CD4-positive, alpha-beta T cell treated with Interleukin-6 at 100 ng/mL for 8 hours (primary cell): Measurements from ENCODE around the gene EPHA6.

ENCODE experiments used
- DNase-seq: peaks from one replicate; pipeline ENCODE4 v3.0.0-alpha.2; 2020; ENCODE audit warnings: mixed read lengths, low spot score

Gene EPHA6

DNA sequence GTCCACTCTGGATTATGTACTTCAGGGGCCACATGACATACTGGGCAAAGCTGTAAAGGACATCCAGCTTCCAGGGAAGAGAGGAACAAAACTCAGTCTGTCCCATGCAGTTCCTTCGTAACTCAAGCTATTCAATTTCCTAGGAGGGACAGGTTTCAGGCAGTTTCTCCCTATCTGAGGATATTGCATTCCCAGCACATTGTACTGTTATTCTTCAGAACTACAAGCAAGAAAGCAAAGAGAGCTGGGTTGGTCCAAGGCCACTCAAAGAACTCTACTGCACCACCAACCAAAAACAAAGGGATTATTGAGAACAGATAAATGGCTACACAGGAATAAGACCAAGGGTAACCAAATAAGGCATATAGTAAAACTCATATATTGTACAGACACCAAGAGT, 832.5 kb downstream of the EPHA6 start:
- no peak for DNase-seq

DNA sequence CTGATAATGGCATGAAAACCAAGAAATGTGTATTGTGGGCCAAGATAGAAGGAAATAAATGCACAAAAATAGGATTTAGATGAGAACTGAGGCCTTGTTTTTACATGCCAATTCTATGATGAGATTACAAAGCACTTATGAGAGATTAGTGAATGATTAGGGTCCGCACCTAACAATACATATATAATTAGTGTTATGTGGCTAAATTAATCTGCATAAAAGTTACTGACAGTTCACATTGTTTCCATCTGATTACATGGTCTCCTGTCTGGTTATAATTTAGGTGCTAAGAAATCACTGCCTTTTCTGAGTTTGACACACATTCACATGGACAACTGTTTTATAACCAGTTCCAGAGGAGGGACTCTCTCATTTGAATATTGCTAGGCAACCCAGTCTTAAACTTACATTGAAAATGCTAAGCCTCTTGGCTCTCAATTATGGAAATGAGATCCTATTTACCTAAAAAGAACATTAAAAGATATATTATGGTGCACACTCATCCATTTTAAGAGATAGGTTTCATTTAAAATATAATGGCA, 833.1 kb downstream of the EPHA6 start:
- DNase-seq = no peak

DNA sequence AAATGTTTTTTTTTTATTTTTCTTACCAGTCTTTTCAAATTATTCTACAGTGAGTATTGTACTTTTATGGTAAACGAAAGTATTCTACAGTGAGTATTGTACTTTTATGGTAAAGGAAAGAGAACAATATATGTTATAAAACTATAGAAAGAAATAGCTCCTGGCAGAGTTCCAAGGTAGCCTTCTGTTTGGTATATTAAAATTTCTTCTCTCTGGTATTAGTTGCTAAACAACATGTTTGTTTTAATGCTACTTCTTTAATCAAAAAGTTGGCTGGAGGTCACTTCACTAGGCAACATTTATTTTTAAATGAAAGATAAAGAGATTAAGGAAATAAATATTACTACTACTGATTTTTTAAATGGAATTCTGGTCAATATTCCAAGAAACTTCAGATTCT, 841.6 kb downstream of the EPHA6 start:
- DNase-seq = no peak

DNA sequence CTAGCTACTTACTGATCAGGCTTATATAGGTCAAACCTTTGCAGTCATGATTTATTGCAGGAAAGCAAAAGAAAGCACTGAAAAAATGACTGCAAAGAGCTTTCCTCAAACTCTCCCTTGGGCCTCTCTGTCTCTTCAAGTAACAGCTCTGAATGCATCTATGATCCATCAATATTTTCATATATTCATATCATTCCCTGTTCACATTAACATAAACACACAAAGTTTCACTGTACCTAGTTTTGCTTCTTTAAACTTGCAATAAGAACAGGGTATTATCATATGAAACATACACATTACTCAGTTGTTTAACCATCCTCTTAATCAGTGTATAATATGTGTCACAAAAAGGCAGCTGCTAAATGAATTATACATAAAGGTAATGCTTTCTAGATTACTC, 842.2 kb downstream of the EPHA6 start:
- DNase-seq = no peak

DNA sequence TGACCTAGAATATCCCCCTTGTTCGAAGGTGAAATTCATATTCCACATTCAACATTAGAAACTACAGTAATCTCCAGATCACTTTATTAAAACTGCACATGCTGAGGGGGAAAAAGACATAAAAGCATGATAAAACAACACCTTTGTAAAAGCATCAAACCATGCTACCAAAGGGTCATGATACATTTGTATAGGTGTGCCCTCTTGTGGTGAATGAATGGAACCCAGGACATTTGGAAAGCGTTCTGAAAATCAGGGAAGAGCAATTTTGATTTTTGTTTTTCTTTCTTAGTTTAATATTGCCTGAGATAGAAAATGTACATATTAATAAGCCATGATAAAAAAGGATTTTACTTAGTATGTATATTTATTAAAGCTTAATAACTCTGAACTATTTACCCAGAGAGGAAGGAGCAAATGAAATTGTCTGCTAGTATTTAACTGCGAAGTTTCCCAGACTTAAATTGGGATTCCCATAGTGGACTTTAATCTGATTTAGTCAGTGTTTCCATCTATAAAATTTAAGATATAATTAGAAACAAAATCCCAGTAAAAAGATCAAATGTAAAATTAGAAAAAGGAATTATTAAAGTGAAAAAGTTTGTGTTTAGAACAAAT, 844.4 kb downstream of the EPHA6 start:
- no peak for DNase-seq

DNA sequence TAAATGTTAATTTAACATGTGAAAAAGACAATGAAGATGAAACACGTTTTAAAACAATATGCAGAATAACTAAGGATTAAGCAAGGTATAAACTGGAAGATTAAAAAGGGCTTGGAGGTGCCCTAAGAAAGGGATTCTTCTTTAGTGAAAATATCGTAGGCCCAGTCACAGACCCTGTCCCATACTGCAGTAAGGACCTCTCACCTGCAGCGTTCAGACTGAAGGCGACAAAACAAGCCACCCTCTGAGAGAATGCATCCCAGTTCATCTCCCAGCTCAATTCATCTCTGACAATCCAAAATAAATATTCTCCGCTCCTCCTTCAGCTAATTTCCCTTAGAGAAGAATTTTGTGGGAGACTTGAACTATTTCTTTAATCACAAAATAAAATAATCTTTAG, 847.9 kb downstream of the EPHA6 start:
- no peak for DNase-seq

DNA sequence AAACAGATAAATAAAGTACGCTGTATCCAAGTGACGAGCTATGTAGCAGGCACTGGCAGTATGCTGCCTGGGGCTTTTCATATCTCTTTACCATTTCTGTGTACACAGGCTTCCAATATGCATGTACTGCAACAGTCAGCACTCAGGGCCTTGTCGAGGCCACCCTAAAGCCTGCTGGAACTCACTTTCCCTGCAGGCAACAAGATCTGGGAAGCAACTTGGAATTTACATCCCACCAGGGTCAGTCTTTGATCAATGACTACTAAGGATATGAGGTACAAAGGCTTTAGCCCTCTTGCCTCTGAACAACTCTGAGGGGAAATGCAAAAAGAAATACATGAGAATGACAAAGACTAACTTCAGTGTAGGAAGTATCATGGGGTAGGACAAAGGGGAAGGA, 848.4 kb downstream of the EPHA6 start:
- no peak for DNase-seq

DNA sequence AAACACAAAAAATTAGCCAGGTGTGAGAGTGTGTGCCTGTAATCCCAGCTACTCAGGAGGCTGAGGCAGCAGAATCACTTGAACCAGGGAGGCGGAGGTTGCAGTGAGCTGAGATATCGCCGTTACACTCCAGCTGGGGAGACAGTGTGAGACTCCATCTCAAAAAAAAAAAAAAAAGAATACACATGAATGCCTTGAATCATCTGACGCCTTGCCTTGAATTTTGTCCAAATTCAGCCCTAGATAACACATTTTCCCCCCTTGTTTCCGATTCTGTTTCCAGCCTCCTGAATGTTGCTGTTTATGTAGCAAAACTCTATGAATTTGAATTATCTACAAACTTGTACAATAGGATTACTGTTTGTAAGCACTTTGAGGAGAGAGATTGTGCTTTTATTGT, 851.5 kb downstream of the EPHA6 start:
- DNase-seq = no peak

DNA sequence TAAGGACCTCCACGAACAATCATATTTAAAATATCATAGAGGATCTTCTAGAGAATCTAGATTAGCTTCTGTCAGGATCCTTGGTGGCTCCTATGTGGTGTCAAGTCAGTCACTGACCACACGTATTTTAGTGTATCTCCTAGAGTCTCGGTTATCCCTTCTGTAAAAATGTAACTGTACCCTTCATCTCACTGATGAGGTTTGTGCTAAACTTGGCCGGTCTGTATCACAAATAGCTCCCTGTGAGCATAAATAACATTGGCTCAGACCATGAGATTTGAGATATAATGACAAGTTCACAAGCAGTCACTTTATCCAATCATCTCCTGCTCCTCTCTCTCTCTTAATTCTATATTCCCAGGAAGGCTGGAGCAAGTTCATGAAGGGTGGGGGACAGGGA, 856.6 kb downstream of the EPHA6 start:
- DNase-seq = no peak

DNA sequence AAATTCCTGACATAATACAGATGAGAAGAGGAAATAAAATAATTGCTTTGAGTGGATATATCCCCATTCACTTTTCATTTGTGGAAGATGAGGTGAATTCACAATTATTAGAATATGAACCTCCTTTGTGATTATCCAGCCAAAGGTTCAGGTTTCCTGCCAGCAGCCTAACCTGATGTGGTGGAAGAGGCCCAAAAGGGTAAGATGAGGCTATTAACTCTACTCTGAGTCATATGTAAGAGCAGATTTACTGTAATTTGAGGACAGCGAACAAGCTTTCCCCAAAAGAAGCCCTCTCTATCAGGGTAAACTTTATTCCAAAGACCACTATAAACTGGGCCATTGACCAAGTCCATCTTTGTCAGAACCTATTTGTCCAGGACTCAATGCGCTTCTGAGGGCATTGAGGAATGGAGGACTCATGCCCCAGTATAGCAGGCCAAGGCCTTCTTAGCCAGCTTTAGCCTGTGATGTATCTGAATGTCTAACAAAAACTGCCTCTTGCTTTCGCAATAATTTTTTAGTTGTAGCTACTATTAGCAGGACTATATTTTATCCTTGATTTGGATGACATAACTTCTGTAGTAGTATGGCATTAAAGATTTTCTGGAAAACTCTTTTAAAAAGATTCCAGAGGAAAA, 859.1 kb downstream of the EPHA6 start:
- no peak for DNase-seq

DNA sequence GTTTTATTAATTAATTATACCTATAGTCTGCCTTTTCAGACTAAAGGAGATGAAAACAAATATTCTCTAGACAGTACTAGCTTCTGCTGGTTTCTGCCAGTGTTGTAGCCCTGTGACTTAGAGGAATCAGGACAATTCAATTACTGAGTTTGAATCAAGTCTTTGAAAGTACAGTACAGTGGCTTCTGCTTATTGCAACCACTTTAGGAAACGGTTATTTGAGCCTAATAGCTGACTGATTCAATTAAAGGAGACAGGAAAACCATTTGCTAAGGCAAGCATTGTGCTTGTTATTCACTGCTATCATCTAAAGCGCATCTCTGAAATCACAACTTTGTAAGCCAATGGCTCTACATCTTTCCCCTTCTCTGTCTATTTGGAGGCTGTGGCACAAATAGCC, 860.1 kb downstream of the EPHA6 start:
- DNase-seq = no peak

DNA sequence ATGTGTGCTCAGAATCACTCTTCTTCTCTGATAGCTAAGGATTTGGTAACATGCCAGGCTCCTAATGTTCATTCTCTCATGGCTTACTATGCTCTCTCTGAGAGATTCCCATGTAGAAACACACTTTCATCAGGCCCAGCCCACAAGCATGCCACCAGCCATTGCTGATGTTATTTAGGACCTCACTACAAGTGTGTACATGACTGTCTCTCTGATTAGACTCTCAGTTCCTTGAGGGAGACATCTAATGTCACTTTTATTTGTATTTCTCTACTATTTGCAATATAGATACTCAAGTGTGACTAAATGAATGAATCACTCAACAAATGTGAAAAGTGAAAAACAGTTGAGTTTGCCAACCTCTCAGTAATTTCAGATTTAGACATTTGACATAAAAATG, 865.8 kb downstream of the EPHA6 start:
- DNase-seq = no peak

DNA sequence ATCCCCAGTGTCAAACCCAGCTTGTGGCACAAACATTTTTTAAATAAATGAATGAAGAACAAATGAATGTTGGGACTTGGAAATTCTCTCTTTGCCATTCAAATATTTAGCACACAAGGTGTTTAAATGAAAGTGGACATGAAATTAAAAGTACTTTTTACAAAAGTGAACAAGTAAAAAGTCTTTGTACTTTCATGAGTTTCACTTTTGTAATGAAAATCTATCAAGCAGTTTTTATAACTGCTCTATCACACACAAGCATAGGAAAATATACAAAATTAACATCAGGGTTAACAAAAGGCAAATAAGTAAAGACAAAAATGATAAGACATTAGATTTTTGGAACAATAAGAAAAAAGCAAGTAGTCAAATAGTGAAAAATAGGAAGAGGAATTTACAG, 866.3 kb downstream of the EPHA6 start:
- no peak for DNase-seq

DNA sequence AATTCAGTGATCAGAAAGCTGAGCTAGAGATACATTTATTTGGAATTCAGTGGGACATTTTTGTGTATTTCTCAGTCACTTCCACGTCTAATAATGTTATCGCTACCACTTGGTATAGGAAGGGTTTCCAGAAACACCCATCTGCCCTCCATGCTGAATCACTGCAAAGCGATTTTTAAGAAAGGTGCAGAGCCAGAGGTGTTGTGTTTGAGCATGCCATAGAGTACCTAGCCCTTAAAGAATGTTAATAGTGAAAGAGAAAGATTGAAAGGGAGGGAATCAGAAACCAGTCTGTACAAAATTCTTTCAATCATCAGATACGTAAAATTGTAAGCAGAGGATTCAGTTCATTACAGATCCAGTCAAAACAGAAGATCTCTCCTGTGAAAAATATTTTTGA, 870.1 kb downstream of the EPHA6 start:
- no peak for DNase-seq

DNA sequence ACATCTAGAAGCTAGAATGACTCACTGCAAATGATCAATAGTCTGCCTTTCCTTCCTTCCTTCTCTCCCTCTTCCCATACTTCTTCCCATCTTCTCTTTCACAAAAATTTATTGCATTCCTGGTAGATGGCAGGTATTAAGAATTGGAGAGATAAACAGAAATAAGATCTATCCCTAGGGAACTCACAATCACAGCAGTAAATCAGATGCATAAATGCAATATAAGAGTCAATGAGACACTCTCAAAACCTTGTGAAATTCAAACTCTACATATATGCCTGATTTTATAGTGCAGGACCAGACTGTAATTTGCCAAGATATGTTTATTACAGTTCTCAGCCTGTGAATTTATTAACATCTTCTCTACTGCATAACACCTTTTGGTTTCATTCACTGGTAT, 871.9 kb downstream of the EPHA6 start:
- DNase-seq = no peak

DNA sequence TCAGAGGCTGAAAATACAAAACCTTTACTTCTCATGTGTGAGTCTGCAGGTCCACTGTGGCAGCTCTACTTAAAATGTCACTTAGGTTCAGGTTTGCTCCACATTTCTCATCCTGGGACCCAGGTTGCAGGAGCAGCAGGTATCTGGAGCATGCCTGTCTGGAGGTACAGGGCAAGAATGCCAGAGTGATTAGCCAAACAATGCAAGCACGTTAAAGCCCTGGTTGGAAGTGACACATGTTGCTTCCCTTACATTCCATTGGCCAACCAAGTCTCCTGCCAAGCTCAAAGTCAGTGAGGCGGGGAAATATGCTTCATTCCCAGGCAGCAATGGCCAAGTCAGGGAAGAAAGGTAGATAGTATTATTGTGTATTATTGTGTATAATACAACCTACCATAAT, 873.3 kb downstream of the EPHA6 start:
- no peak for DNase-seq

DNA sequence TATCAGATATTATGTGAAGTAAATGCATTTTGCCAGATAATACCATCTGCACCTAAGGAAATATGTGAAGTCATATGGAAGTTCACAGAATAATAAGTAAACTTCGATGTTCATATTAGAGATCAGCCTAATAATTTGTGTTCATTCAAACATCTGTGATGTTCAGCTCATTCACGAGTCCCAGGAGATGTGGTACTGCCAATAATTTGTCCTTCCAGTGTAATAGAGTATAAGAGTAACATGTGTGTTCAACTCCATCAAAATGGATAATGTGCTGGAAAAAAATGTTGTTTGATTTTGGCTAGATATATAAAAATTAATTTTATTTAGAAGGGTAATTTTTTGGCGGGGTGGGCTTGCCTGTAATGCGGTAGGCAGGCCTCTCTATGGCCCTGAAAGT, 874.7 kb downstream of the EPHA6 start:
- no peak for DNase-seq

DNA sequence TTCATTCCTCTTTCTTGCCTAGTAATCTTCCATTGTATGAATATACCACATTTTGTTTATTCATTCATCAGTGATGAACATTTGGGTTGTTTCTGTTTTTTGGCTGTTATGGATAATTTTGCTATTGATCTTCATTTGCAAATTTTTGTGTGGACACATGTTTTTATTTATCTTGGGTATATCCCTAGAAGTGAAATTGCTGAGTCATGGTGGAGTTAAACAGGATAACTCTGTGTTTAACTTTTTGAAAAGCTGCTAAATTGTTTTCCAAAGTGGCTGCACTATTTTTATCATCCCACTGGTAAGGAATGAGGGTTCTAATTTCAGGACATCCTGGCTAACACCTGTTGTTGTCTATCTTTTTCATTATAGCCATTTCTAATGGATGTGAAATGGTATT, 875.6 kb downstream of the EPHA6 start:
- no peak for DNase-seq

DNA sequence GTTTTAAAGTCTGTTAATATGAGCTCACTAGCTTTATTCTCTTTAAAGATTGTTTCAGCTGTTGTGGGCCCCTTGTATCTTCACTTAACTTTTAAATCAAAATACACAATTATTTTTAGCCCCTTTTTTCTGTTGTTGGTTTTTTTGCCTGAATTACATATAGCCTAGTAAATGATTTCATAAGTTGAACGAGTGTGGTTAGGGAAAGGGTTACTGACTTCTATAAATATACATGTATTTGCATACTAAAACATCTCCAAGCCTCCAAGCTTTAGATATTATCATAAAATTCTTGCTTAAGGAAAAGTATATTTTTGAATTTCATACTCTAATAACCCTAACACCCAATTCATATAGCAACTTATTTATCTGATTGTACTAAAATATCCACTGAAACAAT, 877.0 kb downstream of the EPHA6 start:
- DNase-seq = no peak

DNA sequence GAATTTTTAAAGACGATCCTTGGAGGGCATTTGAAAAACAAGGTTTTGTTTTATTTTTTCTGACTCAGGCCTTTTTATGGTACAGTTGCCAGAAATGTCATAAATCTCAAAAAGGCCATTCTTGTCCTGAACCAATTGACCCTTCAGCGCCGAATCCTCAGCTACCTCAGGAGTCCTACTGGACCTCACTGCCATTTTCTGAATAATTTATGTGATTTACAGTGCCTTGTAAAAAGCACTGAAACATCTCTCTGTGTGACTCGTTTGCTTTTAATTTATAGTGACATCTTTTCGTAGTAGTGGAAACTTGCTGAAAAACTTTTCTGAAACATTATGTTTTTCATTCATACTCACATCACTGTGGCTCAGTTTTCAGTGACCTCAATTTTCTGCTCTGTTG, 878.0 kb downstream of the EPHA6 start:
- DNase-seq = no peak

DNA sequence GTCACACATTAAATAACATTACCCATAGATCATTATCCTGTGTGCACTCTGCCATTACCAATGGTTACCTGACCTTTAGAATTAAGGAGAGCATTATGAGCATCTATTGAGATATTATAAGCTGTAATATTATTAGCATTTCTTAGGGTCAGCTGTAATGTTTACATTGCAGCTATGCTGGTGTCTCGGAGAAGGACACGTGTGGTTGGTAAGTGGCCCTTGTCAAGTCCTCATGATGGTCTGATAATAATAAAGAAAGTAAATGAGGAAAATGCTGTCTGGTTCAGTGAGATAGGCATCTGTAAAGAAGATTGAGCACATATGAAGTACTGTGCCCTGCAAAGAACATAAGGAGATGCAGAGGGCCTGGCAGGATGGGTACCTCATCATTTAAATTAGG, 878.4 kb downstream of the EPHA6 start:
- DNase-seq = no peak

DNA sequence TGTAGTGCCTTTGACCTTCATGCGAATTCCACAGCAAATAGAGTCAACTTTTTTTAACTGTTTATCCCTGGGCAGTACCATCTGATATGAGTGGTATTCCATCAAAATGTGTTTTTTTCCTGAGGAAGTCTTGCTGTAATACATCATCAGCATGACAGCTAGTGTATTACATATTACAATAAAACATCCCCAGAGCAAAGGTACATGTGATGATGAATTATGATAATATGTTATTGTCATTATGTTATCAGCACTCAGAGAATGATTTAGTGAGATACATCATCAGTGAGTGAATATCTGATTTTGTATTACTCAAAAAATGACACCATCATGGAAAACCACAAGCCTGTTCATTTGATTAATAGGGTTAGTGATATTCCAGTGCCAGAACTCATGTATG, 880.5 kb downstream of the EPHA6 start:
- DNase-seq = no peak

DNA sequence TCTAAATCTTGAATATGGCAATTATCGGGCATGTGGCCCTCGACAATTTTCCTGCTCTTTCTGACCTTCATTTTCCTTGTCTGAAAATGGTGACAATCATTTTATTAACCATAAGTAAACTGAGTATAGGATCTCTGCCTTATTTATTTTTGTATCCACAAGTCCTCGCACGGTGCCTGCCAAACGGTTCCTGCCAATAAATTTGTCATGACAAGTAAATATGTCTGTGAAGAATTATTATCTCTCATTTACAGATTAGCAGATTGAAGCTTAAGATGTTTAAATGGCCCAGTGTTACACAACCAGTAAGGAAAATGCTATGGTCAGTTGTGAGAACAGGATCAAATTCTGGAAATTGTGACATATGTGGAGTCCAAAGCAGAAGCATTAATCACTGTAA, 884.3 kb downstream of the EPHA6 start:
- DNase-seq = no peak

DNA sequence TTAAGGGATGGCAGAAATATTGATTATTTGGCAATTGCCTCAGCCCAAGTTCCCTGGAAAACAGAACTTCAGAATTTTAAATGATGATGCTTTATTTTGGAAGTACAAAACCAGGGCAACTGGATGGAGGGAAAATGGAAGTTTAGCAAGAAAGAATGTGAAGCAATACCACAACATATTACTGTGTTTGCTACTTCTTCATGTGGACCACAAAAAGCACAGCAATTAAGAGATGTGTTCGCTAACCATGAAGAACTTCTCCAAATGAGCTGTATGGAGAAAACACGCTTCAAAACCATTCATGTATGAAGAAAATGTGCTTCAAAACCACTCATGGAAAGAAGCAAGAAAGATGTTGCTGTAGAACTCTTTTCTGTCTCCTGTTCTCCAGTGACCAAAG, 885.5 kb downstream of the EPHA6 start:
- no peak for DNase-seq
